GM18868 (cell line): ENCODE measurements around the gene SBF2.

ENCODE experiments used
- ATAC-seq: cut with Tn5 transposase; IDR thresholded peaks from one replicate; pipeline ENCODE4 v1.9.1; 2021; ENCODE audit warnings: mild to moderate bottlenecking, moderate library complexity; ENCODE audit not compliant: unreplicated experiment

Gene SBF2

GRCh38 chr11:9738707-9739106 is 555.3 kb downstream of the SBF2 start:
- no peak for ATAC-seq

- ATAC-seq: no peak
Measured at GRCh38 chr11:9738116-9738515, 555.9 kb downstream of the SBF2 start.

GRCh38 chr11:9736365-9736764 is 557.7 kb downstream of the SBF2 start:
- ATAC-seq: no peak

GRCh38 chr11:9735919-9736318 is 558.1 kb downstream of the SBF2 start:
- no peak for ATAC-seq

- ATAC-seq: no peak
Measured at GRCh38 chr11:9735236-9735635, 558.8 kb downstream of the SBF2 start.

GRCh38 chr11:9733212-9733611 is 560.8 kb downstream of the SBF2 start:
- ATAC-seq: no peak

GRCh38 chr11:9732453-9732852 is 561.6 kb downstream of the SBF2 start:
- no peak for ATAC-seq

- no peak for ATAC-seq
Measured at GRCh38 chr11:9731256-9731655, 562.8 kb downstream of the SBF2 start.
